IgD-negative memory B cell (primary cell): ENCODE data around the gene GINS3. TPM values are rescaled to one million over a fixed set of nuclear protein-coding genes. Genes with fewer than 3 reads are reported as not detected.
A peak's percentile ranks its signal among the peaks of the same experiment; 100 is the strongest.
"Not testable (repeated sequence)": the region's sequence is repeated elsewhere in the genome, so short reads cannot be mapped to it uniquely, and the experiment has no call there.

ENCODE experiments used
- H3K27ac Mint-ChIP-seq, 3 donors: one replicate each; pipeline ENCODE4 v1.8.0; 2020 to 2022; ENCODE audit warnings: mild to moderate bottlenecking in 3 of 3, mixed read lengths in 3 of 3, moderate library complexity in 1 of 3
- H3K27me3 Mint-ChIP-seq: one replicate; pipeline ENCODE4 v1.8.0; 2021; ENCODE audit warnings: mixed read lengths
- H3K36me3 Mint-ChIP-seq: one replicate; pipeline ENCODE4 v1.8.0; 2020; ENCODE audit warnings: mild to moderate bottlenecking, mixed read lengths
- H3K4me1 Mint-ChIP-seq, 3 donors: one replicate each; pipeline ENCODE4 v1.8.0; 2020 to 2022; ENCODE audit warnings: mixed read lengths in 3 of 3, mild to moderate bottlenecking in 1 of 3
- H3K4me3 Mint-ChIP-seq, 4 donors: one replicate each; pipeline ENCODE4 v1.8.0; 2020 to 2022; ENCODE audit warnings: mild to moderate bottlenecking in 4 of 4, mixed read lengths in 4 of 4, moderate library complexity in 3 of 4
- H3K9me3 Mint-ChIP-seq, 3 donors: one replicate each; pipeline ENCODE4 v1.8.0; 2020 to 2021; ENCODE audit warnings: mixed read lengths in 3 of 3, mild to moderate bottlenecking in 1 of 3
- polyA plus RNA-seq: library from polyadenylated mRNA; unstranded; fragments of 300-500 nt; fragmentation: Illumina TruSeq; gene quantifications from one replicate; pipeline ENCODE4 v1.2.3, GENCODE V29; 2021

The GINS3 gene
- polyA plus RNA-seq, 1 donor from 2014 or later, result 1.5 TPM

DNA sequence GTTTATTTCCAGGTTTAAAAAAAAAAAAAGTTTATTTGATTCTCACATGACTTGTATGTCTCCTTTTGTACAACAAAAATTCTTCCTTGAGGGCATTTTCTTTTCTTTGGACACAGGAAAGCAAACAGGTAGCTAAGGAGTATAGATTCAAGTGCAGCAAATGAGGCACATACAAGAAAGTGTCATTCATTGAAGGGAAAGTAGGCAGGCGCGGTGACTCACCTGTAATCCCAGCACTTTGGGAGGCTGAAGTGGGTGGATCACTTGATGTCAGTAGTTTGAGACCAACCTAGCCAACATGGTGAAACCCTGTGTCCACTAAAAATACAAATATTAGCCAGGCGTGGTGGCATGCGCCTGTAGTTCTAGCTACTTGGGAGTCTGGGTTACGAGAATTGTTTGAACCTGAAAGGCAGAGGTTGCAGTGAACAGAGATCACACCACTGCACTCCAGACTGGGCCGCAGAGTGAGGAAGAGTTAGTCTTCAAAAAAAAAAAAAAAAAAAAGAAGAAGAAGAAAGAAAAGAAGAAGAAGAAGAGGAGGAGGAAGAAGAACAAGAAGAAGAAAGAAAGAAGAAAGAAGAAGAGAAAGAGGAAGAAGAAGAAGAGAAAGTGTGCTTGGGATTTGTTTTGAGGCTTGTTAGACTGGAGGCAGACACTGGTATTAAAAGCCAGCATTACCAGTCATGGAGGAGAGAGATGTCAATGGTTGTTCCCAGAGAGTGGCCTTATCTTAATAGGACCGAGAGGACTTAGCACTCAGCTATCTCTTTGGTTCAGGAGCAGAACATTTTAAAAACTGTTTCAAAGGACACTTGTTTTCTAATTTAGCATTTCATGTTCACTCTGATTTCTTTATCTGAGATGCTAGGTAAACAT lies 19.7 kb downstream of the GINS3 start:
- Mint-ChIP-seq H3K4me1 (peaks cover 0 to 6% (median under 1%) of the 10 kb centered on the region in 3 donors), H3K36me3 (no peaks in the 10 kb centered on the region), H3K27me3 (no peaks in the 10 kb centered on the region), H3K27ac (no peak overlapping the region), H3K9me3 (no peaks in the 10 kb centered on the region), H3K4me3 (no peak overlapping the region)

DNA sequence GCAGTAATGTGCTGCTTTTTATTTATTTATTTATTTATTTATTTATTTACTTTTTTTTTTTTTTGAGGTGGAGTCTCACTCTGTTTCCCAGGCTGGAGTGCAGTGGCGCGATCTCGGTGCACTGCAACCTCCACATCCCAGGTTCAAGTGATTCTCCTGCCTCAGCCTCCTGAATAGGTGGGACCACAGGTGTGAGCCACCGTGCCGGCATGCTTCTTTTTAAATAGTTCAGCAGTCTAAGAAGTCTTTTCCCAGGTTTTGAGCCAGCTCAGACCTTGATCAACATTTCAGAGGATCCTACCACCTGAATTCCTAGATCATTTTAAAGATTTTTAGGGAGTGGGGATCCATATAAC lies 20.3 kb downstream of the GINS3 start:
- not testable (repeated sequence) for H3K36me3 Mint-ChIP-seq, H3K9me3 Mint-ChIP-seq, H3K27ac Mint-ChIP-seq, H3K4me3 Mint-ChIP-seq, H3K4me1 Mint-ChIP-seq, H3K27me3 Mint-ChIP-seq

DNA sequence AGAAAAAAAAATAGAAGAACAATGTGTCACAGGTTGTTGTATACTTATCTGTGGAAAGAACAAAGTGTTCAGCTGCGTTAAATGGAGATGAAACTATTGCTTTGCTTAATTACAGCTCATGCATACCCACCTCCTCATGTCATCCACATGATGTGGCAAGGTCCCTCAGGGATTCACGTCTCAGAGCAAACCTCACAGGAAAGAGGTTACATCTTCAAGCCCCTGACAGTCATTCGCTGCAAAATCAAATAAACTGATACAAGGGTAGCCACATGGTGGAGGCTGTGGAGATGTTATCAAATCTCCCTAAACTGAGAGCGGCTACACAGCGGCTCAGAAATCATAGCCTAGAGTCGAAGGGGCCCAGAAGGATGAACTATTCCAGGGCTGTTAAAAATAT lies 21.1 kb downstream of the GINS3 start:
- Mint-ChIP-seq H3K36me3 (no peaks in the 10 kb centered on the region), H3K27ac (peak overlapping the region in 1 of 3 donors; percentile 8), H3K9me3 (no peaks in the 10 kb centered on the region)

DNA sequence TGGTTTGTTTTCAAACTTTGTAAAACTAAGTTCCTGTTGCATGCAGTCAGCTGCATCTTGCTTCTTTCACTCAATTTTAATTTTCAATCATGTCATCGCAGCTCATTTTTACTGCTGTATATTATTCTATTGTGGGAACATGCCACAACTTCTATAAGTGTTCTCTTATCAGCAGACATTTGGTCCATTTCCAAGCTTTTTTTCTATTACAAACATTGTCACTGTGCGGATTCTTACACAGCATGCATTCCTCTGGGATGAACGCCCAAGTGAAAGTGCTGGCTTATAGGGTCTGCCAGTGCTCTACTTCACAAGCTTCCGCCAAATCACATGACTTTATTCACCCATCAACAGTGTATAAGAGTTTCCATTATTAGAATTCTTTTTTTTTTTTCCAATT lies 22.7 kb downstream of the GINS3 start:
- peaks cover 0 to 12% (median 8%) of the 10 kb centered on the region in 3 donors for H3K4me1 Mint-ChIP-seq
- no peak overlapping the region for H3K27ac Mint-ChIP-seq
- H3K36me3 Mint-ChIP-seq, result no peaks in the 10 kb centered on the region
- H3K27me3 Mint-ChIP-seq, result peaks cover 19% of the 10 kb centered on the region
- no peaks in the 10 kb centered on the region for H3K9me3 Mint-ChIP-seq
- no peak overlapping the region for H3K4me3 Mint-ChIP-seq

More for the DNA sequence above, 21.1 kb downstream of the GINS3 start:
- Mint-ChIP-seq H3K27me3 (peaks cover 10% of the 10 kb centered on the region), H3K4me1 (peaks cover 0 to 8% (median 8%) of the 10 kb centered on the region in 3 donors), H3K4me3 (no peak overlapping the region)

DNA sequence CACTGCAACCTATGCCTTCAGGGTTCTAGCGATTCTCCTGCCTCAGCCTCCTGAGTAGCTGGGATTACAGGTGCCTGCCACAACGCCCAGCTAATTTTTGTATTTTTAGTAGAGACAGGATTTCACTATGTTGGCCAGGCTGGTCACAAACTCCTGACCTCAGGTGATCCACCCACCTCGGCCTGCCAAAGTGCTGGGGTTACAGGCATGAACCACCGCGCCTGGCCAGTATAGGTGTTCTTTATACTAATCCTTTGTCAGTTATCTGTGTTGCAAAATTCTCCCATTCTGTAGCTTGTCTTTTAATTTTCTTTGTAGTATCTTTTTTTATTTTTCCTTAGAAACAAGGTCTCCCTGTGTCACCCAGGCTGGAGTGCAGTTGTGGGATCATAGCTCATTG lies 23.7 kb downstream of the GINS3 start:
- Mint-ChIP-seq H3K27me3 (peaks cover 22% of the 10 kb centered on the region), H3K27ac (peak overlapping the region in 2 of 3 donors; percentile 66 to 88), H3K4me1 (peaks cover 0 to 12% (median 8%) of the 10 kb centered on the region in 3 donors)
- not testable (repeated sequence) for H3K4me3 Mint-ChIP-seq, H3K36me3 Mint-ChIP-seq, H3K9me3 Mint-ChIP-seq

- no peak overlapping the region for H3K4me3 Mint-ChIP-seq
Measured at GRCh38 chr16:58417035-58417434, 24.8 kb downstream of the GINS3 start.

GRCh38 chr16:58417600-58417999 lies 25.3 kb downstream of the GINS3 start:
- peaks cover 29% of the 10 kb centered on the region for H3K27me3 Mint-ChIP-seq
- peaks cover 2 to 16% (median 4%) of the 10 kb centered on the region in 3 donors for H3K4me1 Mint-ChIP-seq
- no peaks in the 10 kb centered on the region for H3K36me3 Mint-ChIP-seq
- peak overlapping the region in 1 of 3 donors; percentile 62 for H3K27ac Mint-ChIP-seq
- peak overlapping the region in 1 of 4 donors; percentile 26 for H3K4me3 Mint-ChIP-seq
- H3K9me3 Mint-ChIP-seq, result no peaks in the 10 kb centered on the region

More at GRCh38 chr16:58417035-58417434, 24.8 kb downstream of the GINS3 start:
- H3K27me3 Mint-ChIP-seq, result peaks cover 29% of the 10 kb centered on the region
- H3K36me3 Mint-ChIP-seq, result no peaks in the 10 kb centered on the region
- H3K27ac Mint-ChIP-seq, result peak overlapping the region in 1 of 3 donors; percentile 62
- H3K4me1 Mint-ChIP-seq, result peaks cover 4 to 14% (median 4%) of the 10 kb centered on the region in 3 donors
- H3K9me3 Mint-ChIP-seq, result no peaks in the 10 kb centered on the region

DNA sequence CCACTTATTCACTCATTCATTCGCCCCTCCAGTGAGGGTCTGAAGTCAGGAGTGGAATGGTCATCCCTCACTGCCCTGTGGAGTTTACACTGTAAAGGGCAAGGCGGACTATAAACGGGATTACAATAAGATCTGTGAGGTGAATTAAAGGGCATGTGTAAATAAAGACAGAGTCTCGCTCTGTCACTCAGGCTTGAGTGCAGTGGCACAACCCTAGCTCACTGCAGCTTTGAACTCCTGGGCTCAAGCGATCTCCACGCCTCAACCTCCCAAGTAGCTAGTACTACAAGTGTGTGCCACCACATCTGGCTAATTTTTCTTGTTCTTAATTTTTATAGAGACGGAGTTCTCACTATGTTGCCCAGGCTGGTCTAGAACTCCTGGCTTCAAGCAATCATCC lies 25.8 kb downstream of the GINS3 start:
- no peak overlapping the region for H3K27ac Mint-ChIP-seq
- H3K27me3 Mint-ChIP-seq, result peaks cover 32% of the 10 kb centered on the region
- no peak overlapping the region for H3K4me3 Mint-ChIP-seq
- no peaks in the 10 kb centered on the region for H3K9me3 Mint-ChIP-seq
- peaks cover 4 to 16% (median 5%) of the 10 kb centered on the region in 3 donors for H3K4me1 Mint-ChIP-seq
- peaks cover 3% of the 10 kb centered on the region for H3K36me3 Mint-ChIP-seq

DNA sequence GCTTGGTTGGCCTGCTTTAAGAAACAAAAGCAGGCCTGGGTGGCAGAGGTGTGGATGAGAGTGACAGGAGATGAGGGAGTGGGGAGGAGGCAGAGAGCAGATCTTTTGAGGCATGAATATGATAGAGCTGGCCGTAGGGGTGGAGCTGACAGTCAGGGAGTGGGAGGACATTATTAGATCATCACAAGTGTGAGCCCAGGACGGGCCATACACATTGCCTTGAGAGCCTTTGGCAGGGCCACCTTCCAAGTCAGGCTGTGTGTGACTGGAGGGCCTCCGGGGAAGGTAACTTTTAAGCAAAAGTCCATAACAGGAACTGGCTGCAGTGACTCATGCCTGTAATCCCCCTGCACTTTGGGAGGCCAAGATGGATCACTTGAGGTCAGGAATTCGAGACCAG lies 26.3 kb downstream of the GINS3 start:
- Mint-ChIP-seq H3K9me3 (no peaks in the 10 kb centered on the region), H3K27ac (no peak overlapping the region), H3K27me3 (peaks cover 32% of the 10 kb centered on the region), H3K4me1 (peaks cover 4 to 16% (median 5%) of the 10 kb centered on the region in 3 donors), H3K36me3 (peaks cover 4% of the 10 kb centered on the region), H3K4me3 (peak overlapping the region in 1 of 4 donors; percentile 24)

- no peak overlapping the region for H3K27ac Mint-ChIP-seq
Measured at GRCh38 chr16:58419241-58419990, 27.1 kb downstream of the GINS3 start.

DNA sequence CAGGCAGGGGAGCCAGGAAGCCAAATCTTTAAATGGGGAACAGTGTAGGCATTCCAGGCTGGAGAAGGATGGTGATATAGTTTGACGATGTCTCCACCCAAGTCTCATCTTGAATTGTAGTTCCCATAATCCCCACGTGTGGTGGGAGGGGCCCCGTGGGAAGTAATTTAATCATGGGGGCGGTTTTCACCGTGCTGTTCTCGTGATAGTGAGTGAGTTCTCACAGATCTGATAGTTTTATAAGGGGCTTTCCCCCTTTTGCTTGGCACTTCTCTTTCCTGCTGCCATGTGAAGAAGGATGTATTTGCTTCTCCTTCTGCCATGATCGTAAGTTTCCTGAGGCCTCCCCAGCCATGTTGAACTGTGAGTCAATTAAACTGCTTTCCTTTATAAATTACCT lies 28.8 kb downstream of the GINS3 start:
- no peak overlapping the region for H3K4me3 Mint-ChIP-seq

More at GRCh38 chr16:58419241-58419990, 27.1 kb downstream of the GINS3 start:
- H3K27me3 Mint-ChIP-seq, result peaks cover 32% of the 10 kb centered on the region
- H3K4me3 Mint-ChIP-seq, result no peak overlapping the region
- peaks cover 4 to 16% (median 5%) of the 10 kb centered on the region in 3 donors for H3K4me1 Mint-ChIP-seq
- H3K9me3 Mint-ChIP-seq, result no peaks in the 10 kb centered on the region
- peaks cover 4% of the 10 kb centered on the region for H3K36me3 Mint-ChIP-seq

GRCh38 chr16:58421529-58421928 lies 29.3 kb downstream of the GINS3 start:
- peaks cover 4% of the 10 kb centered on the region for H3K36me3 Mint-ChIP-seq
- peaks cover 10 to 21% (median 15%) of the 10 kb centered on the region in 3 donors for H3K4me1 Mint-ChIP-seq
- H3K4me3 Mint-ChIP-seq, result peak overlapping the region in 1 of 4 donors; percentile 4
- no peaks in the 10 kb centered on the region for H3K9me3 Mint-ChIP-seq
- peak overlapping the region in 1 of 3 donors; percentile 16 for H3K27ac Mint-ChIP-seq
- H3K27me3 Mint-ChIP-seq, result peaks cover 32% of the 10 kb centered on the region

More for the DNA sequence above, 28.8 kb downstream of the GINS3 start:
- Mint-ChIP-seq H3K4me1 (peaks cover 8 to 19% (median 12%) of the 10 kb centered on the region in 3 donors), H3K9me3 (no peaks in the 10 kb centered on the region), H3K27ac (peak overlapping the region in 1 of 3 donors; percentile 82), H3K27me3 (peaks cover 32% of the 10 kb centered on the region), H3K36me3 (peaks cover 4% of the 10 kb centered on the region)

DNA sequence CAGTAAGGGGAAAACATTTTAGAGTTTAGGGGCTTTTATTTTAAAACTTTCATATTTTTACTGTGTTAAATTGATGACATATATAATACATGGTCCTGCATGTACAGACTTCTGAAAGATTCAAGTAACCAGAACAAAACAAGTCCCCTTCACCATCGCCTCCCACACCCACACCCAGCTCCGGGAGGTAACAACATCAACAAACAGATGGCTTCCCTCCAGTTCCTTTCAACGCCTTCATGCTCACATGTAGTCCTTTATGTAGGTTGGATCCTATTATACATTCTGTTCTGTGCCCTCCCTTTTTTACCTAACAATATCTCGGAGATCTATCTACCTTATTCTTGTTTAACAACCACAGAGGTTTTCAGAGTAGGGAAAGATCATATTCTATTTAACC lies 30.5 kb downstream of the GINS3 start:
- Mint-ChIP-seq H3K4me3 (no peak overlapping the region), H3K9me3 (no peaks in the 10 kb centered on the region), H3K4me1 (peaks cover 15 to 16% (median 15%) of the 10 kb centered on the region in 3 donors), H3K36me3 (peaks cover 4% of the 10 kb centered on the region), H3K27ac (no peak overlapping the region), H3K27me3 (peaks cover 27% of the 10 kb centered on the region)

DNA sequence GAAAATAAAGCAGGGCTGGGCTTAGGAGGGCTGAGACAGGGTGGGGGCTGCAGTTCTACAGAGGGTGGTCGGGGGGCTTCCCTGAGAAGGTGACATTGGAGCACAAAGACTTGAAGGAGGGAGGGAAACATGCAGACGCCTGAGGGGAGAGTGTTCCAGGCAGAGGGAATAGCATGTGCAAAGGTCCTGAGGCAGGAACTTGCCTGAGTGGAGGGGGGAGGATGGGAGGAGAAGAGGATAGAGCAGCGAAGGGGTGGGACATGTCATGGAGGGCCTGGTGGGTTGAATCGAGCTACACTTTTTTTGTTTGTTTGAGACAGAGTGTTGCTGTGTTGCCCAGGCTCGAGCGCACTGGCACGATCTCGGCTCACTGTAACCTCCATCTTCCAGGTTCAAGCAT lies 33.0 kb downstream of the GINS3 start:
- Mint-ChIP-seq H3K9me3 (no peaks in the 10 kb centered on the region), H3K27me3 (peaks cover 15% of the 10 kb centered on the region), H3K36me3 (peaks cover 4% of the 10 kb centered on the region), H3K4me3 (peak overlapping the region in 1 of 4 donors; percentile 41), H3K4me1 (peaks cover 11 to 15% (median 15%) of the 10 kb centered on the region in 3 donors), H3K27ac (no peak overlapping the region)
